Midbrain (tissue), 1 donor: Measurements from ENCODE around the gene ZFR2.
A peak's percentile ranks its signal among the peaks of the same experiment; 100 is the strongest.
"Not testable (repeated sequence)": the region's sequence is repeated elsewhere in the genome, so short reads cannot be mapped to it uniquely, and the experiment has no call there.

Experiments
- DNase-seq: peaks from one replicate; lab custom pipeline; 2025; lab: John Stamatoyannopoulos, UW

Gene ZFR2

GRCh38 chr19:3770136-3770999, 98.5 kb downstream of the ZFR2 start:
- DNase-seq: no peak

DNA sequence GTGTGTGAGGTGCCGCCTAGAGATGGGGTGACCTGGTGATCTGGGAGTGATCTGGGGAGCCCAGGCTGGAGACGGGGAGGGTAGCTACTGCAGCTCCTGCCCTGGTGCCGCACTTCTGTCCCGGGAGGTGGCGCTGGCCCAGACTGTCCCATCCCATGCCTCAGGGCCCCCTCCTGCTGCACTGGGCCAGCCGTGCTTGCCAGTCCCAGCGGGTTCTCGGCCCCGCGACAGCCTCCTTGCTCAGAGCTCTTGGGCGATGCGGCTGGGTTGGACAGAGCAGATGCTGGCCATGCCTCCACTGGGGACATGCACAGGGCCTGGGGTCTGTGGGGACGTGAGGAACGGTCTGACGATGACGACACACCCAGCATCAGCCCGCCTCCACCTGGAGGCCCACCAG, 99.3 kb downstream of the ZFR2 start:
- no peak for DNase-seq

- DNase-seq: no peak
Observed at GRCh38 chr19:3768748-3769099, 100.1 kb downstream of the ZFR2 start.

DNA sequence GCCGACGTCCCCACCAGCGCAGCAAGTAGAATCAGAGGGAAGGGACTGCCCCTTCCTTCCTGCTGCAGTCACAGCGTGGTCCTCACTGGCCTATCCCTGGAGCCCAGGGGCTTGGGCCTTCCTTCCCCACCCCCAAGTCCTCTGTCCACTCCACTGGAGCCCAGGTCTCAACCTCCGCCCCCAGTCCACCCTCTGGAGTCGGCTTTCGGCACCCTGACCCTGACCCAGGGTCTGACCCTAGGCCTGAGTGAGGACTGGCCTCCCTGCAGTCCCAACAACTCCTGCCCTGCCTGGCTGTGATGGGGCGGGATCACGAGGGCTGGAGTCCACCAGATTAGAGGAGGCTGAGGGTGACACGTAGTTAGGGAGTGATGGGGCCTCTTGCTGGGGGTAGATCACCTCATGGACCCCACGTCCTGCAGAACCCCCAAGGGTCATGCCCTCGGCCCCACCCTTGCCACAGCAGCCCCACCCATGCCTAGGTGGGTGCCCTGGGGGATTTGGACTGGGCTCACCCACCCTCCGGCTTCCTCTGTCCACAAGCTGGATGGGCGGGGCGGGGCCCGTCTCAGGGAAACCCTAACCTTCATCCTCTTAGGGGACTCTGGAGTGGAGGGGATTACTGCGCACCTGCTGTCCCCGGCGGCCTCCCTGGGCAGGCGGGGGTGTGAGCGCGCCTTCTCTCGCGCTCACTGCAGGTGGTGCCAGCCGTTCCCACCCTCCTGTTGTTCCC, 100.7 kb downstream of the ZFR2 start:
- DNase-seq: no peak

DNA sequence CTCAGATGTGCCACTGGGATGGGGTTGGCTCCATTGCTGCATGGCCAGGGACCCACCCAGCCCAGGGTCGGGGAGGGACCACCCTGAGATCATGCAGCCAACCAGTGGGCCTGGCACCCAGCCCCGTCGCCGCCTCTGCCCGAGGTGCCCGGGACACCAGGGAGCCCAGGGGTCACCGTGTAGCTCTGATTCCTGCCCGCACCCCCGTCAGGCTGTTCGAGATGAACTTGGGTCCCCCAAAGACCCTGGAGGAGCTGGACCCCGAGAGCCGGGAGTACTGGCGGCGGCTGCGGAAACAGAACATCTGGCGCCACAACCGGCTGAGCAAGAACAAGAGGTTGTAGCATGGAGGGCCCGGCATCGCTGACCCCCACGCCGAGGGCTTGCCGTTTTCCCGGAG, 101.8 kb downstream of the ZFR2 start:
- no peak for DNase-seq

- no peak for DNase-seq
Observed at GRCh38 chr19:3766520-3766919, 102.3 kb downstream of the ZFR2 start.

DNA sequence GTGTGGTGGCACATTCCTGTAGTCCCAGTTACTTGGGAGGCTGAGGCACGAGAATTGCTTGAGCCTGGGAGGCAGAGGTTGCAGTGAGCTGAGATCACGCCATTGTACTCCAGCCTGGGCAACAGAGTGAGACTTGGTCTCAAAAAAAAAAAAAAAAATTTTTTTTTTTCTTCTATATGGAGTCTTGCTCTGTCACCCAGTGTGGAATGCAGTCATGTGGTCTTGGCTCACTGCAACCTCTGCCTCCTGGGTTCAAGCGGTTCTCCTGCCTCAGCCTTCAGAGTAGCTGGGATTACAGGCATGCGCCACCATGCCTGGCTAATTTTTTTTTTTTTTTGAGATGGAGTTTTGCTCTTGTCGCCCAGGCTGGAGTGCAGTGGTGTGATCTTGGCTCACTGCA, 103.1 kb downstream of the ZFR2 start:
- DNase-seq: not testable (repeated sequence)

GRCh38 chr19:3765121-3765520, 103.7 kb downstream of the ZFR2 start:
- DNase-seq: no peak

DNA sequence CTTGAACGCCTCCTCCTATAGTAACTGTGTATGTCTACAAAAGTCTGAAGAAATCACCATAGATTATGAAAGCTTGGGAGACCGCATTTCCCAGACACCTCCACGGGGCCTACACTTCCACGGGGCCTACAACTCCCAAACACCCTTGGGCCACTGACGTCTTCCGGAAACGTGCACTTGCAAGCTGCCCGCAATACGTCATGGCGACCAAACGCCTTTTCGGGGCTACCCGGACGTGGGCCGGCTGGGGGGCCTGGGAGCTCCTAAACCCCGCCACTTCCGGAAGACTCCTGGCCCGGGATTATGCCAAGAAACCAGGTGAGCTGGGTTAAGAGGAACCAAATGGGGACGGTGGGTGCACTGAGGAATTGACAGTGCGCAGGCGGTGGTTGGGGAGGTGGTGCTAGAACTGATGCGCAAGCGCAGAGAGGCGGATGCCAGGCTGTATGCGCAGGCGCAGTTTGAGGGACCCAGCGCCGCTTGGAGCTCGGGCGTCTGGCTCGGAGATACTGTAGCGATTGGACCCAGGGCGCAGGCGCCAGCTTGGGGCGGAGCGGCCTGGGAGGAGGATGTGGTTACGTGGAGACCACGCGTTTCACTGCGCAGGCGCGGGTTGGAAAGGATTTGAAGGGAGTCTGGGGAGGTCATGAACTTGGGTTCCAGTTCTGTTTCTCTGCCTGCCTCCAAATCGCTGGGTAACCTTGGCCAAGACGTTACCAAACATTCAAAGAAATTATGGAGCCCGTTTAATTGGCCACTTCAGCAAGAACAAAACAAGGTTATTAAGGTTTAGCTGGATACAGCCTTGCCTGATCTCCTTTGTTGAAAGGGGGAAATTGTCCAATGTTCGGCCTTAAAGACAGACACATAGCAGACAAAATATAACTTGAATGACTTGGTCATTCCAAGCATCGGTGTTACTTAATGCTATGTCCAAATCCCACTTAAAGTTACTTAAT, 106.1 kb downstream of the ZFR2 start, which contains the start of gene MRPL54:
Gene MRPL54 (plus strand): TSS at position 182 of the 959 bp plus-strand sequence. CDS start 19 bp downstream, at position 201.
- DNase-seq: peak; percentile 99

GRCh38 chr19:3762130-3762473, 106.7 kb downstream of the ZFR2 start:
- DNase-seq: no peak

- peak; percentile 91 for DNase-seq
Observed at GRCh38 chr19:3761382-3762129, 107.3 kb downstream of the ZFR2 start, which contains the start of gene APBA3. APBA3 (minus strand) TSS chr19:3761692; CDS start chr19:3760264, 1,428 bp downstream.

GRCh38 chr19:3760871-3761361, 107.9 kb downstream of the ZFR2 start:
- no peak for DNase-seq

- DNase-seq: no peak
Observed at GRCh38 chr19:3759482-3760254, 109.2 kb downstream of the ZFR2 start.

- not testable (repeated sequence) for DNase-seq
Observed at GRCh38 chr19:3758297-3758696, 110.5 kb downstream of the ZFR2 start.

DNA sequence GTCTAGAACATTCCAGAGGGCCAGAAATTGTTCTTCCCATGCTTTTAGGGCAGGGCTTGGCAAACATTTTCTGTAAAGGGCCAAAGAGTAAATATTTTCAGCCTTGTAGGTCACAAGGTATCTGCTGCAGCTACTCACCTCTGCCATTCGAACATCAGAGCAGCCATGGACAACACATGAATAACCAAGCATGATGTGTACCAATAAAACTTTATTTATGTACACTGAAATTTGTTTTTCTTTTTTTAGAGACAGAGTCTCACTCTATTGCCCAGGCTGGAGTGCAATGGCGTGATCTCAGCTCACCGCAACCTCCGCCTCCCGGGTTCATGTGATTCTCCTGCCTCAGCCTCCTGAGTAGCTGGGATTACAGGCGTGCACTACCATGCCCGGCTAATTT, 111.1 kb downstream of the ZFR2 start:
- DNase-seq: not testable (repeated sequence)
